BLaER1 (cell line): ENCODE measurements around the gene ITPA.

ENCODE experiments used
- H3K27ac ChIP-seq: shearing (Covaris generic); formaldehyde crosslinking; 2 replicates; pipeline ENCODE4 v1.8.1; 2022
- H3K27me3 ChIP-seq: shearing (Covaris generic); formaldehyde crosslinking; 2 replicates; pipeline ENCODE4 v1.8.1; 2022
- H3K36me3 ChIP-seq: shearing (Covaris generic); formaldehyde crosslinking; 2 replicates; pipeline ENCODE4 v1.8.1; 2022
- H3K4me1 ChIP-seq: shearing (Covaris generic); formaldehyde crosslinking; 2 replicates; pipeline ENCODE4 v1.8.1; 2022
- H3K4me2 ChIP-seq: shearing (Covaris generic); formaldehyde crosslinking; 2 replicates; pipeline ENCODE4 v1.8.1; 2022
- H3K4me3 ChIP-seq: shearing (Covaris generic); formaldehyde crosslinking; 2 replicates; pipeline ENCODE4 v1.8.1; 2022
- H3K9ac ChIP-seq: shearing (Covaris generic); formaldehyde crosslinking; 2 replicates; pipeline ENCODE4 v1.8.1; 2022
- H3K9me3 ChIP-seq: shearing (Covaris generic); formaldehyde crosslinking; 2 replicates; pipeline ENCODE4 v1.8.1; 2022
- H4K20me1 ChIP-seq: shearing (Covaris generic); formaldehyde crosslinking; 2 replicates; pipeline ENCODE4 v1.8.1; 2022
- Cebpa-rat ChIP-seq: shearing (Covaris generic); IDR thresholded peaks from 2 replicates; pipeline ENCODE4 v1.8.1; 2022

ITPA gene

GRCh38 chr20:3166338-3166912, 42.9 kb upstream of the ITPA start:
- TF ChIP-seq Cebpa-rat: no peak
- H3K4me2 ChIP-seq: no peak overlapping the region
- no peaks in the 10 kb centered on the region for H3K36me3 ChIP-seq
- H3K9ac ChIP-seq: no peak overlapping the region
- H3K4me3 ChIP-seq: no peak overlapping the region
- H3K9me3 ChIP-seq: no peaks in the 10 kb centered on the region
- H4K20me1 ChIP-seq: peaks cover 13% of the 10 kb centered on the region
- peaks cover 23% of the 10 kb centered on the region for H3K4me1 ChIP-seq
- no peak overlapping the region for H3K27ac ChIP-seq
- H3K27me3 ChIP-seq: peaks cover 45% of the 10 kb centered on the region

DNA sequence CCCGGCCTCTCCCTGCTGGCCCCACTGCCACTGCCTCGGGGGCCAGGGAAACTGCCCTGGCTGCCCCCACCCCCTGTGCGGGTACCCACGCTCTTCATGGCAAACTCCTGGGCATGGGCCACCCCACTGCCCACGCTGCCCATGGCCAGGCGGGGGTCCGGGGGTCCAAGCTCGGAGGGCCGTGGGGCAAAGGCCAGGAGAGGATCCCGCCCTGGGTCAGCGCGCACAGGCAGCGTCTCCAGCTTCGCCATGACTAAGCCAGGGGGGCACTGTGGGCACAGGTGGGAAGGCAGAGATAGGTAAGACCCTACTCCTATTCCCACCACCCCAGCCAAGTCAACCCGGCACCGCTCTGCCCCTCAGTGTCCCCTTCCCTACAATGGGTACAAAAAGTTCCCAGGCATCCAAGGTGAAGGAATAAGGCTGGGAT, 42.4 kb upstream of the ITPA start:
- Histone ChIP-seq H3K4me3 (no peak overlapping the region), H3K4me2 (no peak overlapping the region)

GRCh38 chr20:3167738-3168078, 41.6 kb upstream of the ITPA start:
- H4K20me1 ChIP-seq: peaks cover 26% of the 10 kb centered on the region
- no peak for TF ChIP-seq Cebpa-rat
- peaks cover 56% of the 10 kb centered on the region for H3K27me3 ChIP-seq
- H3K4me1 ChIP-seq: peaks cover 15% of the 10 kb centered on the region
- H3K36me3 ChIP-seq: no peaks in the 10 kb centered on the region
- no peak overlapping the region for H3K27ac ChIP-seq
- H3K4me2 ChIP-seq: no peak overlapping the region
- H3K9me3 ChIP-seq: no peaks in the 10 kb centered on the region
- H3K9ac ChIP-seq: no peak overlapping the region
- no peak overlapping the region for H3K4me3 ChIP-seq

More for the DNA sequence above, 42.4 kb upstream of the ITPA start:
- peaks cover 18% of the 10 kb centered on the region for H4K20me1 ChIP-seq
- H3K9me3 ChIP-seq: no peaks in the 10 kb centered on the region
- H3K9ac ChIP-seq: no peak overlapping the region
- no peaks in the 10 kb centered on the region for H3K36me3 ChIP-seq
- peaks cover 18% of the 10 kb centered on the region for H3K4me1 ChIP-seq
- no peak for TF ChIP-seq Cebpa-rat
- peaks cover 48% of the 10 kb centered on the region for H3K27me3 ChIP-seq
- H3K27ac ChIP-seq: no peak overlapping the region

DNA sequence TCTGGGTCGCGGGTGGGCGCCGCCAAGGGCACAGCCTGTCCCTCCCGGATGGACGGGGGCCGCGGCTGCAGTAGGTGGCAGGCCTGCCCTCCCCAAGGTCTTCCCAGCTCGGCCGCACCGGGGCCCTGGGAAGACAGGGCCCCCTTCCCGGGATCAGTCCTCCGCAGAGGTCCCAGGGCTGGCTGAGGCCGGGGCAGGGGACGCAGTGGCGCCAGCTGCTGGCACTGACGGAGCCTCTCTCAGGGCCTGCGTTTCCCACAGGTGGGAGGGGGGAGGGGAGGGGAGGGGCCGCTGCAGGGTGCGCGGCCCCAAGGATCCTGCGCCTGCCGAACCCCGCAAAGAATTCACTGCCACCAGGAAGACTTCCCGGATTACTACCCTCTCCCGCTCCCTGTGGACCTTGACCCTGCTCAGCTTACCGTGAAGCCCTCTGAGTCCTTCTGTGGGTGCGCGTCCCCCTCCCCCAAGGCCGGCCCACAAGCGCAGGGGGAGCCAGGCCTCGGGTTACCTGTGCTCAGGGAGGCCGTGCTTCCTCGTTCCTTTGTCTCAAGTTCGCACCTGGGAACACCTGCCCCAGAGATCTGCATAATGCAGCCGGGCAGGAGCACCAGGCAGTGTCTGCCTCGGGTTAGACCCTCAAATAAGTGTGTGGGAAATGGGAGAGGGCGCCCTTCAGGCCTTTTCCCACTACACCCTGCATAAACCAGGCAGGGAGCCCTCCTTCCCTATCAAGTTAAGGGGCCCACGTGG, 41.0 kb upstream of the ITPA start:
- H3K4me2 ChIP-seq: no peak overlapping the region
- H3K27ac ChIP-seq: no peak overlapping the region
- H3K9me3 ChIP-seq: no peaks in the 10 kb centered on the region
- H3K36me3 ChIP-seq: no peaks in the 10 kb centered on the region
- H3K9ac ChIP-seq: no peak overlapping the region
- no peak overlapping the region for H3K4me3 ChIP-seq
- H4K20me1 ChIP-seq: peaks cover 26% of the 10 kb centered on the region
- H3K27me3 ChIP-seq: peaks cover 56% of the 10 kb centered on the region
- no peak for TF ChIP-seq Cebpa-rat
- H3K4me1 ChIP-seq: peaks cover 11% of the 10 kb centered on the region

DNA sequence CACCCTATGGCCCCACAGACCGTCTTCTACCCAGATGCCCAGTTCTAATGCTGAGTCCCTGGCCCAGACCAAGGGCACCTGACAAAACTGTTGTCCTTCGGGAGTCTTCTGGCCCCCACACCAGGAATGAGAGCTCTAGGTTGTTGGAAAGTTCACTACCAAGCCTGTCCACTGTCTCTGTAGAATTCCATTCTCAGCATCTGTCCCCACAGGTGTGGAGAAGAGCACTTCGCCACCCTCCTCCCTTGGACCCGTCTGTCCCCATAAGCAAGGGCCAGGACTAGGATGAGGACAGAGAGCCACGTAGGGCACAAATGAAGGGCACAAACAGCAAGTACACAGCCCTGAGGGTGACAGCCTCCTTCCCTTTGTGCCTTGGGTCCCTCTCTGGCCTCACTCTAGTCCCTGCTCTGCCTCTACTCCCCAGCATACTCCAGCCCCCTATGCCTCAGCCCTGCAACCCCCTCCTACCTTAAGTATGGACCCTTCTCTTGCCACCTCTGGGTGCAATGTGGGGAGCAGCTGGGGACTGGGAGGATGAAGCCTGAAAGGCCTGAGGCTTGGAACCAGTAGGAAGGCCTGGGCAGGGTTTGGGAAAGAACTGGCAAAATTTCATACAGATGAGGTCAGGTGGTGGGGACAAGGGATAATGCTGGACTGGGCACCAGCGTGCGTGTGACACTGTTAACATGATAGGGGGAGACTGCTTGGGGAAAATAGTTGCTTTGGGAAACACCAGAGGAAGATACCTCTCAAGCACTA, 40.3 kb upstream of the ITPA start:
- Histone ChIP-seq H3K27me3 (peaks cover 62% of the 10 kb centered on the region), H3K36me3 (no peaks in the 10 kb centered on the region), H3K9ac (no peak overlapping the region), H3K4me3 (no peak overlapping the region), H3K27ac (no peak overlapping the region), H3K4me2 (no peak overlapping the region), H3K4me1 (peaks cover 11% of the 10 kb centered on the region), H3K9me3 (no peaks in the 10 kb centered on the region), H4K20me1 (peaks cover 30% of the 10 kb centered on the region)
- TF ChIP-seq Cebpa-rat: no peak

DNA sequence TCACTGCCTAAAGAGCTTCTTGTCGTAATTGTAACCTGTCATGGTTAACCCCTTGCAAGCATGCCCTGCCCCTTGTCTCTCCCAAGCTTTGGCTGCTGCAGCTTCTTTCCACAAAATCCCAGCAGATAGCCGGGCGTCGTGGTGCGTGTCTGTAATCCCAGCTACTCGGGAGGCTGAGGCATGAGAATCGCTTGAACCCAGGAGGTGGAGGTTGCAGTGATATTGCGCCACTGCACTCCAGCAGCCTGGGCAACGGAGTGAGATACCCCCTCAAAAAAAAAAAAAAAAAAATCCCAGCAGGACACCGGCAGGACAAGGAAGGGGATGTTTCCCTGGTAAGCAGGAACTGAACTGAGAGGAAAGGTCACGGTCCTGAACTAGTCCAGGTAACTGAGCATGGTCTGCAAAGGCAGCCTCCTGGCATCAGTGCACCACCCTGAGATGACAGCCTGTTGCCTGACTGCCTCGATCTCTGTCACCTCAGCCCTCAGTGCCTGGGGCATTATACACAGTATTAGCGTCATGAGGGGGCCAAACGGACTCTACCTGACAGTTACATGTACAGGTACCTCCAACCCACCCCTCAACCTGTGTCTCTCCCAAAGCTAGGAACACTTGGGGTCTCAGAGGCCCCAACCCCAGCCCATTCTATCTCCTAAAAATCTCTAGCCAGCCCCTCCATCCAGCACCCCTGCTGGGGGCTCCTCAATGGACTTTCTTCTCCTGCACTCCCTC, 37.7 kb upstream of the ITPA start:
- no peaks in the 10 kb centered on the region for H3K36me3 ChIP-seq
- no peak overlapping the region for H3K9ac ChIP-seq
- peaks cover 56% of the 10 kb centered on the region for H4K20me1 ChIP-seq
- no peak overlapping the region for H3K27ac ChIP-seq
- peaks cover 83% of the 10 kb centered on the region for H3K27me3 ChIP-seq
- peaks cover 14% of the 10 kb centered on the region for H3K4me1 ChIP-seq
- no peak overlapping the region for H3K4me3 ChIP-seq
- no peaks in the 10 kb centered on the region for H3K9me3 ChIP-seq
- H3K4me2 ChIP-seq: 0 out of 2 replicates have a peak overlapping the region, but pooled peaks have one; percentile 98
- TF ChIP-seq Cebpa-rat: no peak

- H3K9me3 ChIP-seq: no peaks in the 10 kb centered on the region
- H3K4me2 ChIP-seq: peak overlapping the region; percentile 98
- peak overlapping the region; percentile 82 for H3K4me3 ChIP-seq
- H3K4me1 ChIP-seq: peaks cover 14% of the 10 kb centered on the region
- TF ChIP-seq Cebpa-rat: no peak
- no peak overlapping the region for H3K9ac ChIP-seq
- H4K20me1 ChIP-seq: peaks cover 62% of the 10 kb centered on the region
- H3K27ac ChIP-seq: no peak overlapping the region
- H3K36me3 ChIP-seq: no peaks in the 10 kb centered on the region
- H3K27me3 ChIP-seq: peaks cover 75% of the 10 kb centered on the region
Observed at GRCh38 chr20:3172126-3172932, 37.0 kb upstream of the ITPA start.

DNA sequence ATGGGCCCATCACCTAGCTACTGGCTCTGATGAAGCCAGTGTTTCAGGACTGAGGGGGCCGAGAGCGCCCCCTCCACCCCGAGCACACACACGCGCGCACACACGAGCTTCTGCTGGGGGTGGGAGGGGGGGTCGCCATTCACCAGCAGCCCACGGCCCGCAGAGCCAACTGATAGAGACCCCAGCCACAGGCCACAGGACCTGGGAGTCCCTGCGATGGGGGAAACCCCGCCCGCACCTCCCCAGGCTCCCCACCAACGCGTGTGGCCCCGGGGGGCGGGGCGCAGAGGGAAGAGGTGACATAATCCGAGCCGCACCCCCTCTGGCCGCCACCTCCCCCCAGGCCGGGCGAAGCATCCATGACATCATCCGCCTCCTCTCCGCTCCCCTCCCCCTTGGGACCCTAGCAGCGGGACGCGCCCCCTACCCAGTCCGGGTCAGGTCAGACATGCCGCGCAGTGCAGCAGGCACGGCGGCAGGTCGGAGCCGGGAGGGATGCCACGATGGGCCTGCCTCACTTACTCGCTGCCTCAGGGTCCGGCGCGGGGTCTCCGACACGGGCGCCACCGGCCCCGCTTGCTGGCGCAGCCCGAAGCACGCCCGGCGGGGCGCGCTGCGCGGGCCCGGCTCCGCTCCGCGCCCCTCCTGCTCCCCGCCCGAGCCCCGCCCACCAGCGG, 36.2 kb upstream of the ITPA start, which contains the start of gene LZTS3:
TSS of gene LZTS3 (minus strand) at position 617 of the 677 bp plus-strand sequence. CDS start 6,386 bp downstream, outside the sequence.
- H3K27me3 ChIP-seq: peaks cover 68% of the 10 kb centered on the region
- no peaks in the 10 kb centered on the region for H3K36me3 ChIP-seq
- H4K20me1 ChIP-seq: peaks cover 62% of the 10 kb centered on the region
- no peak within 1 kb of the TSS for H3K27ac ChIP-seq
- peak within 1 kb of the TSS; percentile 71; the same call in 1 of the 2 replicates for H3K9ac ChIP-seq
- no peaks in the 10 kb centered on the region for H3K9me3 ChIP-seq
- TF ChIP-seq Cebpa-rat: no peak
- H3K4me1 ChIP-seq: peaks cover 14% of the 10 kb centered on the region
- H3K4me3 ChIP-seq: peak within 1 kb of the TSS; percentile 82
- peak within 1 kb of the TSS; percentile 98 for H3K4me2 ChIP-seq
